ENCODE measurements around the gene LAMA4.
"Not testable (repeated sequence)": the region's sequence is repeated elsewhere in the genome, so short reads cannot be mapped to it uniquely, and the experiment has no call there.

LAMA4 gene

DNA sequence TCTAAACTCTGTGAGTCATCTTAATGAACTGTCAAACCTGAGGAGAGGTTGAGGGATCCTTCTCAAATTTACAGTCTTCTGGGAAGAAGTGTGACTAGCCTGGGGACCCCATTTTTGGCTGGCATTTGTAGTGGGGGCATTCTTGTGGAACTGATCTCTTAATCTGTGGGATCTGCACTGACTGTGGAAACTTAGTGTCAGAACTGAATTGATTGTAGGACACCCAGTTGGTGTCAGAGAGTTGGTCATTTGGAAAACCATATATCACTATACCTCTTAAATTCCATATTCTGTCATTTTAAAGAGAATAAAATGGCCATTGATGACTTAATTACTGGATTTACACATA lies 48.3 kb downstream of the LAMA4 start:
- no peak overlapping the region for H3K4me3 ChIP-seq (replicated peaks in 1 of 2; ENCODE audit: low read depth in 2 of 2, low read length in 2 of 2)
- no peak for TF ChIP-seq CTCF (IDR thresholded peaks at IDR 0.05; ENCODE audit: low read depth, low read length)
- DNase-seq (ENCODE audit: low read depth in 2 of 2), result no peak

- peak; percentile 58 to 76 for DNase-seq (ENCODE audit: low read depth in 2 of 2)
- no peak overlapping the region for H3K4me3 ChIP-seq (replicated peaks in 1 of 2; ENCODE audit: low read depth in 2 of 2, low read length in 2 of 2)
- TF ChIP-seq CTCF (IDR thresholded peaks at IDR 0.05; ENCODE audit: low read depth, low read length), result no peak
Measured at GRCh38 chr6:112205427-112206109, 48.8 kb downstream of the LAMA4 start.

GRCh38 chr6:112204350-112204706 lies 50.0 kb downstream of the LAMA4 start:
- no peak for TF ChIP-seq CTCF (IDR thresholded peaks at IDR 0.05; ENCODE audit: low read depth, low read length)
- H3K4me3 ChIP-seq (replicated peaks in 1 of 2; ENCODE audit: low read depth in 2 of 2, low read length in 2 of 2), result no peak overlapping the region
- DNase-seq (ENCODE audit: low read depth in 2 of 2), result no peak

GRCh38 chr6:112203577-112204349 lies 50.6 kb downstream of the LAMA4 start:
- no peak overlapping the region for H3K4me3 ChIP-seq (replicated peaks in 1 of 2; ENCODE audit: low read depth in 2 of 2, low read length in 2 of 2)
- DNase-seq (ENCODE audit: low read depth in 2 of 2), result peak; percentile 87 to 97
- TF ChIP-seq CTCF (IDR thresholded peaks at IDR 0.05; ENCODE audit: low read depth, low read length), result no peak

GRCh38 chr6:112202639-112203341 lies 51.6 kb downstream of the LAMA4 start:
- no peak overlapping the region for H3K4me3 ChIP-seq (replicated peaks in 1 of 2; ENCODE audit: low read depth in 2 of 2, low read length in 2 of 2)
- DNase-seq (ENCODE audit: low read depth in 2 of 2), result peak in 1 of 2 donors; percentile 71
- TF ChIP-seq CTCF (IDR thresholded peaks at IDR 0.05; ENCODE audit: low read depth, low read length), result no peak

- H3K4me3 ChIP-seq (replicated peaks in 1 of 2; ENCODE audit: low read depth in 2 of 2, low read length in 2 of 2); DNase-seq (ENCODE audit: low read depth in 2 of 2): not testable (repeated sequence)
Measured at GRCh38 chr6:112200185-112200914, 54.0 kb downstream of the LAMA4 start.

All from cardiac fibroblast (primary cell).